Left renal pelvis (tissue), 4 donors: Measurements from ENCODE around the gene LENG9. TPM values are rescaled to one million over a fixed set of nuclear protein-coding genes. Genes with fewer than 3 reads are reported as not detected.
A peak's percentile ranks its signal among the peaks of the same experiment; 100 is the strongest.

ENCODE experiments used
- DNase-seq, 4 donors: peaks; one replicate each; pipeline ENCODE4 v3.0.0-alpha.2; 2013; ENCODE audit warnings: low read depth in 4 of 4, low spot score in 3 of 4
- polyA plus RNA-seq, 4 donors: library from polyadenylated mRNA; unstranded; fragments of 120-200 nt; gene quantifications; one replicate each; pipeline ENCODE4 v1.2.1, GENCODE V29; 2013; ENCODE audit not compliant: insufficient read length in 4 of 4

LENG9 gene
- polyA plus RNA-seq, 4 donors, result 1.1 to 2.9 (median 2.1) TPM

- no peak for DNase-seq
These were observed 3.2 kb downstream of the LENG9 start for GRCh38 chr19:54460230-54461005.

DNA sequence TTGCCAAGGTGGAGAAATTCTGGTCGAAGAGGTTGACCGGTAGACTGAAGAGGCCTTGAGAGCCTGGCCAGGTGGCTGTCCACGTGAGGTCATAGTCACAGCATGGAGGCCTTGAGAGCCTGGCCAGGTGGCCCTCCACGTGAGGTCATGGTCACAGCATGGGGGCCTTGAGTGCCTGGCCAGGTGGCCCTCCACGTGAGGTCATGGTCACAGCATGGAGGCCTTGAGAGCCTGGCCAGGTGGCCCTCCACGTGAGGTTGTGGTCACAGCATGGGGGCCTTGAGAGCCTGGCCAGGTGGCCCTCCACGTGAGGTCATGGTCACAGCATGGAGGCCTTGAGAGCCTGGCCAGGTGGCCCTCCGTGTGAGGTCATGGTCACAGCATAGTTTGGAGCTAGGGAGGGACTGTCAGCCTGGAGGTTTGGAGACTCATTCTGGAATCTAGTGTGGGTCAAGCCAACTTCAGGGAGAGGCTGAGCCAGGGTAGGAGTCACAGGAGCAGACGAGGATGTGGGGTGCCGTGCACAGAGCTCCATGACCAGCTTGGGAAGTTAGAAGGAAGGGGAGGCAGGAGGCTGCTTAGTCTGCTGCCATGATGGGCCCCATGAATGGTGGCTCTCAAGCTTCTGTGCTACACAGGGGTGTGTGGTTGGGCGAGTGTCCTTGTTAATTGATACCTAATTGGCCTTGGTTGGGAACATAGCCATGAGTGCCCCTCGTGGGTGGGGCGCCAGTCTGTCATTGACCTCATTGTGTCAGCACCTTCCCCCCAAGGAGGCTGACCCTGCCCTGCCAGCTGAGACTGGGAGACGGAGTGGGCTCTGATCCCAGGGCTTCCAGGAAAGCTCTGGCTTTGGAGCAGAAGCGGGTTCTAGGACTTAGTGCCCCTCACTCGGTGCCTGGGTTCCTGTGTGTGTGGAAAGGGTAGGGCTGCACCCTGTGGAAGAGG, 4.0 kb downstream of the LENG9 start:
- no peak for DNase-seq

GRCh38 chr19:54458648-54459281, 4.8 kb downstream of the LENG9 start:
- no peak for DNase-seq

- DNase-seq, result no peak
These were observed 5.6 kb downstream of the LENG9 start for GRCh38 chr19:54457773-54458647.

GRCh38 chr19:54456423-54457373, 6.9 kb downstream of the LENG9 start:
- no peak for DNase-seq

- DNase-seq, result no peak
These were observed 7.7 kb downstream of the LENG9 start for GRCh38 chr19:54455786-54456422.

- DNase-seq, result no peak
These were observed 8.6 kb downstream of the LENG9 start for GRCh38 chr19:54454781-54455675.

GRCh38 chr19:54453921-54454780, 9.4 kb downstream of the LENG9 start:
- no peak for DNase-seq

DNA sequence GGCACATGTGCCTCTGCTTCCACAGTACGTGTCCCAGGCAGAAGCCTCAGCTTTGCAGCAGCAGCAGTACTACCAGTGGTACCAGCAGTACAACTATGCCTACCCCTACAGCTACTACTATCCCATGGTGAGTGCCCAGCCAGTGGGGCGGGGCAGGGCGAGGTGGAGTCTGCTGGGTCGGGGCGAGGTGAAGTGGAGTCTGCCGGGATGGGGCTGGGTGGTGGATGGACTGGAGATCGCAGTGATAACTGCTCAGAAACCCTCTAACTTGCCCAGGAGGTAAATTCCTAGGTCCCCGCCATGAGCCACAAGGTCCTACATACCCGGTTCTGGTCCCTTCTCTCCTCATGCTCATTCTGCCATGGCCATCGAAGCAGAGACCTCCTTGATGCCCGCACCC, 11.0 kb downstream of the LENG9 start:
- DNase-seq, result no peak

- no peak for DNase-seq
These were observed 11.6 kb downstream of the LENG9 start for GRCh38 chr19:54451997-54452396.

DNA sequence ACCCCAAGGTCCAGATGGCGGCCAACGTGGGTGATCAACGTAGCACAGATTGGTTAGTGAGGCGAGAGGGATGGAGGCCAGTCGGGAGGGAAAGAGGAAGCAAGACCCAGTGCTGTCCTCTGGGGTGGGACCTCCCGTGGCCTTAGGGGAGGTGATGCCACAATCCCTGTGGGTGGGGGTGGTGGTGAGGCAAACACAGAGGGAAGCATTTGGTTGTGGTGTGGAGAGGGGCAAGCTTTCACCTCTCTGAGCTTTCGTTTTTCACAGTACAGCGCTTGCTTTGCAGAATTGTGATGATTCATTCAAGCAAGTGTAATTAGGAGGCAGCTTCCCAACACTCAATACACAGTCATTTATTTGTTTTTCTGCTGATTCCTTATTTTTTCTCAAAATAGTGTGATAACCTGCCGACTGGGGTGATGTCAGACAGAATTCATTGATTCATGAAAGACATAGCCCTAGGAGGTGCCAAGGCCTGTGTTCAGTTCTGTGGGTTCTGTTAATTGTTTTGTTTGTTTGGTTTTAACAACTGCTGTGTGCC, 12.2 kb downstream of the LENG9 start:
- no peak for DNase-seq

DNA sequence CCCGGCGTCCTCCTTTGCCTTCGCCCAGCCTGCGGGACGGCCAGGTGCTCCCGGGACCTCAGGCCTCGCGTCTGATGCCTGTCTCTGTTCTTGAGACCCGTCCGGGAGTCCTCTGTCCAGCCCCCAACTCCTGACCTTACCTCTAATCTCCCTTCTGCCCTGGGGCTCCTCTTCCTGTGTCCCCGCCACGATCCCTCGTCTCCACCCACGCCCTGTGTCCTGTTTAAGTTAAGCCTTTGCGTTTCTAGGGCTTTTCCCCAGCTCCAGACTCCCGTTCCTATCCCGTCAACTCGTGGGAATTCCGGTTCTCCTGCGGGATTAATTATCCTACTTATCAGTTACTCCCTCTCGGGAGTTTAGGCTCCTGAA, 13.9 kb downstream of the LENG9 start:
- no peak for DNase-seq

DNA sequence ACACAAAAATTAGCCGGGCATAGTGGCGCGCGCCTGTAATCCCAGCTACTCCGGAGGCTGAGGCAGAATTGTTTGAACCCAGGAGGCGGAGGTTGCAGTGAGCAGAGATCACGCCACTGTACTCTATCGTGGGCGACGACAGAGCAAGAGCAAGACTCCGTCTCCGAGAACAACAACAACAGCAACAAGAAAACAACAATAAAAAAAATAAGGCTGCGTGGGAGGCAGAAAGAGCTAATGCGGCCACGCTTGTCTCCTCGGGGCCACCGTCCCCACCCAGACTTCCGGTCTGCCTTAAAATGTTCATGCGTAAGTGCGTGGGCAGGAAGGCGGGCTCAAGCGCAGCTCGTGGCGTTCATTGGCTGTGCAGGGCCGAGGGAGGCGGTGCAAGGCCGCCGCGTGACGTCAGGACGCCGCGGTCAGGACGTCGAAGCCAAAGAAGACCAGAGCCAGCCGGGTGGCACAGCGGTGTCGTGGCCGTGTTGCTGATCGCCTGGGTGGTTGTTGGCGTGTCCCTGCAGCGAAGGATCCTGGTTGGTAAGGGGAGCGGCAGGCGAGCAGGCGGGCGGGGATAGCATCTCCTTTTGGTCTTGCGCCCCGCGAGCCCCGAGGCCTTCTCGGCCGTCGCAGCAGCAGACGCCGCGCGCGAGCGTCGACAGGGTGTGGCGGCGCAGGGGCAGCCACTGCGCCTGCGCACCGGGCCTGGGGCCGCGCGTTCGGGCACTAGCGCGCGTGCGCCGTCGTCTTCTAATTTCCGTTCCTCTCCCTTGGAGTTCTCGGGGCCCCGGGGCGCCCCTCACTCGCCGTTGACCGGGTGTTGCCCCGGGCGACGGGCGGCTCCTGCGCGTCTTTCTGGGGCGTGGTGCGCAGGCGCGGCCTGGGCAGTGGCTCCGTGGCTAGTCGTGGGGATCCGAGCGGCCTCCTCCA, 14.5 kb downstream of the LENG9 start, which contains the start of gene LENG8:
Gene LENG8, plus strand, starts transcription at position 426 of the 927 bp plus-strand sequence. CDS start 2,146 bp downstream, outside the sequence.
- peak; percentile 95 to 97 (median 96) for DNase-seq

DNA sequence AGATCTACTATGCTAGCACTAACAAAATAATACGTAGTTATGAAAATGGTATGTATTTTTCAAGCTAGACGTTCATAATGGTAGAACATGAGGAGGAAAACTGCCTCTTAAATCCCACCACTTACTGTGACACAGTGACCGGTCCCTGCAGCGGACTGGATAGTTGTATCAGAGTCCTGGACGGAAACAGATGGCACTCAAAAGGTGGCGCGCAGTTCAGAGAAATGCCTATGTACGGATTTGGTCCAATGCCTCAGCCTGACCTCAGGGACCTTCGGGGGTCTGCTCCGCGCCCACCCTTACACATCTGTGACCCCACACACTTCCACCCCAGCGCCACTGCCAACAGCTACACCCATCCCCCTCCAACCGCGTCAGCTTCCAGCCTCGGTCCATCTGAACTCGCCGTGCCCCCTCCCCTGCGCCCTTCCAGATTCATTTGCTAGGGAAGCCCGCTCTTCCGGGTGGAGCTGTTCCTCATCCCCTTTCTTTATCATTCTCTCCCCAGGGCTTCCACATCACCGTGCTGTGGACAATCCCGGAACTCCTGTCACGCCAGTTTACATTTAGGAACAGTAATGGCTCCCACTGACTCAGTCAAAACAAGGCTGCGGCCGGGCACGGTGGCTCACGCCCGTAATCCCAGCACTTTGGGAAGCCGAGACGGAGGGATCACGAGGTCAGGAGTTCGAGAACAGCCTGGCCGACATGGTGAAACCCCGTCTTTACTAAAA, 15.4 kb downstream of the LENG9 start:
- DNase-seq, result no peak
